Skeletal muscle tissue (tissue), 4 donors: ENCODE data around the gene LINGO3. TPM values are rescaled to one million over a fixed set of nuclear protein-coding genes. Genes with fewer than 3 reads are reported as not detected.
A peak's percentile ranks its signal among the peaks of the same experiment; 100 is the strongest.

Experiments used
- H3K27ac ChIP-seq: one replicate; pipeline ENCODE4 v1.7.0; 2013; ENCODE audit warnings: mild to moderate bottlenecking, low read depth, low read length, inconsistent platforms
- H3K27me3 ChIP-seq, 3 donors: one replicate each; pipeline ENCODE4 v1.7.0; 2013; ENCODE audit warnings: low read length in 3 of 3; ENCODE audit not compliant: control insufficient read depth in 3 of 3, insufficient read depth in 3 of 3
- H3K36me3 ChIP-seq, 3 donors: one replicate each; pipeline ENCODE4 v1.7.0; 2013; ENCODE audit warnings: low read length in 3 of 3; ENCODE audit not compliant: control insufficient read depth in 3 of 3, insufficient read depth in 3 of 3
- H3K4me1 ChIP-seq, 3 donors: one replicate each; pipeline ENCODE4 v1.7.0; 2013; ENCODE audit warnings: low read length in 3 of 3, mild to moderate bottlenecking in 3 of 3; ENCODE audit not compliant: control insufficient read depth in 3 of 3, insufficient read depth in 3 of 3
- H3K4me3 ChIP-seq, 3 donors: one replicate each; pipeline ENCODE4 v1.7.0; 2013; ENCODE audit warnings: low read length in 3 of 3
- H3K9ac ChIP-seq, 3 donors: one replicate each; pipeline ENCODE4 v1.7.0; 2013; ENCODE audit warnings: low read length in 3 of 3, mild to moderate bottlenecking in 3 of 3, moderate library complexity in 2 of 3, low read depth in 1 of 3
- H3K9me3 ChIP-seq, 3 donors: one replicate each; pipeline ENCODE4 v1.7.0; 2013; ENCODE audit warnings: low read length in 3 of 3; ENCODE audit not compliant: control insufficient read depth in 3 of 3
- total RNA-seq: library from RNA; depleted of rRNA; stranded (reverse); fragments of >200 nt; gene quantifications from one replicate; pipeline ENCODE4 v1.2.3, GENCODE V29; 2014
- donor health status: Osteomylitis.

Gene LINGO3
- total RNA-seq = not detected

- peak within 1 kb of the TSS in 1 of 3 donors; percentile 32 for H3K4me3 ChIP-seq
- no peaks in the 10 kb centered on the region for H3K36me3 ChIP-seq
- peaks cover 31 to 44% (median 40%) of the 10 kb centered on the region in 3 donors for H3K27me3 ChIP-seq
- H3K9me3 ChIP-seq = no peaks in the 10 kb centered on the region
- no peak within 1 kb of the TSS for H3K27ac ChIP-seq
- H3K4me1 ChIP-seq = peaks cover 2 to 6% (median 3%) of the 10 kb centered on the region in 3 donors
- H3K9ac ChIP-seq = no peak within 1 kb of the TSS
Measured at GRCh38 chr19:2308114-2308556, at the start of gene LINGO3. Gene LINGO3, minus strand, starts transcription at chr19:2308154. Its CDS starts 16,378 bp downstream, at chr19:2291776.

- Histone ChIP-seq H3K4me3 (no peak overlapping the region), H3K27me3 (peaks cover 11 to 19% (median 14%) of the 10 kb centered on the region in 3 donors), H3K36me3 (peaks cover 7 to 17% (median 13%) of the 10 kb centered on the region in 3 donors), H3K4me1 (peaks cover 2 to 12% (median 3%) of the 10 kb centered on the region in 3 donors), H3K9me3 (no peaks in the 10 kb centered on the region), H3K9ac (no peak overlapping the region), H3K27ac (no peak overlapping the region)
Measured at GRCh38 chr19:2356036-2356646, 48.2 kb upstream of the LINGO3 start.

GRCh38 chr19:2355168-2356035, 47.4 kb upstream of the LINGO3 start:
- H3K4me3 ChIP-seq = no peak overlapping the region
- H3K27ac ChIP-seq = no peak overlapping the region
- no peaks in the 10 kb centered on the region for H3K9me3 ChIP-seq
- peaks cover 2 to 12% (median 3%) of the 10 kb centered on the region in 3 donors for H3K4me1 ChIP-seq
- H3K36me3 ChIP-seq = peaks cover 12 to 20% (median 20%) of the 10 kb centered on the region in 3 donors
- H3K27me3 ChIP-seq = peaks cover 6 to 13% (median 9%) of the 10 kb centered on the region in 3 donors
- no peak overlapping the region for H3K9ac ChIP-seq

- Histone ChIP-seq H3K27me3 (peaks cover under 1 to 7% (median 6%) of the 10 kb centered on the region in 3 donors), H3K9me3 (no peaks in the 10 kb centered on the region), H3K36me3 (peaks cover 19 to 28% (median 28%) of the 10 kb centered on the region in 3 donors), H3K4me3 (no peak overlapping the region), H3K27ac (no peak overlapping the region), H3K9ac (no peak overlapping the region), H3K4me1 (peaks cover 2 to 12% (median 3%) of the 10 kb centered on the region in 3 donors)
Measured at GRCh38 chr19:2354670-2355069, 46.7 kb upstream of the LINGO3 start.

- no peaks in the 10 kb centered on the region for H3K9me3 ChIP-seq
- no peak overlapping the region for H3K27ac ChIP-seq
- peaks cover 21 to 30% (median 29%) of the 10 kb centered on the region in 3 donors for H3K36me3 ChIP-seq
- no peak overlapping the region for H3K9ac ChIP-seq
- peaks cover 2 to 12% (median 3%) of the 10 kb centered on the region in 3 donors for H3K4me1 ChIP-seq
- no peak overlapping the region for H3K4me3 ChIP-seq
- peaks cover 0 to 4% (median 3%) of the 10 kb centered on the region in 3 donors for H3K27me3 ChIP-seq
Measured at GRCh38 chr19:2353887-2354592, 46.1 kb upstream of the LINGO3 start.

- no peak overlapping the region for H3K4me3 ChIP-seq
- no peaks in the 10 kb centered on the region for H3K27me3 ChIP-seq
- no peak overlapping the region for H3K27ac ChIP-seq
- peaks cover 27 to 36% (median 29%) of the 10 kb centered on the region in 3 donors for H3K36me3 ChIP-seq
- H3K9ac ChIP-seq = no peak overlapping the region
- no peaks in the 10 kb centered on the region for H3K9me3 ChIP-seq
- H3K4me1 ChIP-seq = peaks cover 2 to 12% (median 3%) of the 10 kb centered on the region in 3 donors
Measured at GRCh38 chr19:2353159-2353886, 45.4 kb upstream of the LINGO3 start.

- Histone ChIP-seq H3K9ac (no peak overlapping the region), H3K36me3 (peaks cover 27 to 38% (median 29%) of the 10 kb centered on the region in 3 donors), H3K27me3 (no peaks in the 10 kb centered on the region), H3K9me3 (no peaks in the 10 kb centered on the region), H3K27ac (no peak overlapping the region), H3K4me1 (peaks cover 2 to 12% (median 3%) of the 10 kb centered on the region in 3 donors), H3K4me3 (no peak overlapping the region)
Measured at GRCh38 chr19:2352121-2352520, 44.2 kb upstream of the LINGO3 start.

GRCh38 chr19:2351591-2351990, 43.6 kb upstream of the LINGO3 start:
- Histone ChIP-seq H3K9ac (no peak overlapping the region), H3K9me3 (no peaks in the 10 kb centered on the region), H3K36me3 (peaks cover 29 to 38% (median 31%) of the 10 kb centered on the region in 3 donors), H3K4me3 (no peak overlapping the region), H3K27ac (no peak overlapping the region), H3K4me1 (peaks cover 2 to 12% (median 3%) of the 10 kb centered on the region in 3 donors), H3K27me3 (no peaks in the 10 kb centered on the region)

GRCh38 chr19:2350656-2351055, 42.7 kb upstream of the LINGO3 start:
- Histone ChIP-seq H3K4me3 (no peak overlapping the region), H3K36me3 (peaks cover 29 to 38% (median 33%) of the 10 kb centered on the region in 3 donors), H3K27me3 (no peaks in the 10 kb centered on the region), H3K27ac (no peak overlapping the region), H3K9me3 (no peaks in the 10 kb centered on the region), H3K9ac (no peak overlapping the region), H3K4me1 (peaks cover 0 to 4% (median 0%) of the 10 kb centered on the region in 3 donors)
